Measurements from ENCODE around the gene BTBD19. TPM values are rescaled to one million over a fixed set of nuclear protein-coding genes. Genes with fewer than 3 reads are reported as not detected.
A peak's percentile ranks its signal among the peaks of the same experiment; 100 is the strongest.

Gene BTBD19
- total and polyA plus RNA-seq, 9 of the 15 experiments (the other 6 are each of a cell fraction or from before 2014, with no cell fraction given): 0.22 to 2.0 (median 0.95) TPM

- no peak for TF ChIP-seq CHD1 (IDR thresholded peaks at IDR 0.05; ENCODE audit: low read length)
- peak in 1 of 2 experiments; percentile 75; a peak in 1 of 4 replicates for TF ChIP-seq BCLAF1 (IDR thresholded peaks at IDR 0.05; ENCODE audit: borderline replicate concordance in 1 of 2, control insufficient read depth in 1 of 2, low read depth in 2 of 2, low read length in 1 of 2)
- no peak for TF ChIP-seq NFIX (CRISPR knock-in tag; IDR thresholded peaks at IDR 0.05; ENCODE audit: low read depth)
- TF ChIP-seq NR4A1 (CRISPR knock-in tag; IDR thresholded peaks at IDR 0.05): 0 out of 2 replicates have a peak, but pooled peaks have one; percentile 25
- TF ChIP-seq NR4A1 (tag; IDR thresholded peaks at IDR 0.05): peak; percentile 66; the same call in 1 of the 2 replicates
- peak; percentile 81 for TF ChIP-seq KLF1 (tag; IDR thresholded peaks at IDR 0.05)
- peak; percentile 99 for TF ChIP-seq POLR2AphosphoS5 (IDR thresholded peaks at IDR 0.05; ENCODE audit: control insufficient read depth, insufficient read depth, low read depth, low read length)
- TF ChIP-seq ZSCAN29 (IDR thresholded peaks at IDR 0.05): no peak
- peak; percentile 100 for TF ChIP-seq BRD4 (IDR thresholded peaks at IDR 0.05)
- TF ChIP-seq MTA3 (IDR thresholded peaks at IDR 0.05; ENCODE audit: borderline replicate concordance): peak; percentile 97
- peak; percentile 98 for TF ChIP-seq NFRKB (IDR thresholded peaks at IDR 0.05; ENCODE audit: low read depth)
- TF ChIP-seq IRF1 (CRISPR knock-in tag; IDR thresholded peaks at IDR 0.05; ENCODE audit: borderline replicate concordance): peak; percentile 78
- TF ChIP-seq TCF7 (IDR thresholded peaks at IDR 0.05; ENCODE audit: borderline replicate concordance): 0 out of 2 replicates have a peak, but pooled peaks have one; percentile 36
- peak; percentile 100 for TF ChIP-seq MTA1 (IDR thresholded peaks at IDR 0.05; ENCODE audit: borderline replicate concordance)
- TF ChIP-seq NUFIP1 (IDR thresholded peaks at IDR 0.05; ENCODE audit: partially characterized antibody): no peak
- TF ChIP-seq DLX4 (CRISPR knock-in tag; IDR thresholded peaks at IDR 0.05): no peak
- peak; percentile 22; the same call in 1 of the 2 replicates for TF ChIP-seq ZKSCAN1 (IDR thresholded peaks at IDR 0.05; ENCODE audit: low read depth, low read length)
- TF ChIP-seq CHCHD3 (CRISPR knock-in tag; IDR thresholded peaks at IDR 0.05): peak; percentile 7
- TF ChIP-seq THRA (IDR thresholded peaks at IDR 0.05): no peak
- TF ChIP-seq ZFP30 (CRISPR knock-in tag; IDR thresholded peaks at IDR 0.05; ENCODE audit: borderline replicate concordance): no peak
- TF ChIP-seq PTRF (tag; IDR thresholded peaks at IDR 0.05): no peak
- no peak for TF ChIP-seq EZH2 (IDR thresholded peaks at IDR 0.05; ENCODE audit: borderline replicate concordance, low read depth, low read length)
- TF ChIP-seq ZNF121 (CRISPR knock-in tag; conservative IDR thresholded peaks at IDR 0.05): no peak
Observed at GRCh38 chr1:44775078-44775929, 33.0 kb upstream of the BTBD19 start, which contains the start of gene RPS8 (continued).

Data from K562 (cell line).